Measurements from ENCODE around the gene NCOA3.

DNA sequence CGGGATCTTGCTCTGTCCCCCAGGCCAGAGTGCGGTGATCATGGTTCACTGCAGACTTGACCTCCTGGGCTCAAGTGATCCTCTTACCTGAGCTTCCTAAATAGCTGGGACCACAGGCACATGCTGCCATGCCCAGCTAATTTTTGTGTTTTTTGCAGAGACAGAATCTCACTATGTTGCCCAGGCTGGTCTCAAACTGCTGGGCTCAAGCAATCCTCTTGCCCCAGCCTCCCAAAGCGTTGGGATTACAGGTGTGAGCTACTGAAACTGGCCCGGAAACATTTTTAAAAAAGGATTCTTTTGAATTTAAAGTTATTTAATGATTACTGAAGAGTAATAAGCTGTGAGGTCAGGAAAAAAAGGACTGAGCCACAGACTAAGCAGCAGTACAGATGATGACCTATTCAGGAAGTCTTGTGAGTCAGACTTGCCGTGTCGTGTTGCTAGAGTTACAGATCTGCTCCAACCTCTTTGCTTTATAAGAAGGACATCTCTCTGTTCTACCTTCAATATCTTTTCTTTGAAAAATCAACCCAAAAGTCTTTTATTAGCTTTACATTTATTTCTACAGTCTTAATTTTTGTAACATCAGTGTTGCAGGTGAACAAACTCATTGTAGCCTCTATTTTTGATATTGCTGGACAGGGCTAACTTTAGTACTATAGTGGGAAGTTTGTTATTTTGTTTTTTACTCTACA lies 108.7 kb downstream of the NCOA3 start:
- no peak for TF ChIP-seq CTCF (conservative IDR thresholded peaks at IDR 0.05; ENCODE audit: low read depth, low read length)
- no peak for TF ChIP-seq EZH2 (IDR thresholded peaks at IDR 0.05; ENCODE audit: low read length, unreplicated experiment)
